Caco-2 (cell line): ENCODE results near the gene FRMD8. TPM values are rescaled to one million over a fixed set of nuclear protein-coding genes. Genes with fewer than 3 reads are reported as not detected.
A peak's percentile ranks its signal among the peaks of the same experiment; 100 is the strongest.

Source experiments
- BruUV-seq: library from RNA; stranded (reverse); fragments of 400-500 nt; replicated peaks from 2 replicates; lab custom pipeline; 2021; lab: Mats Ljungman, UMichigan
- CTCF ChIA-PET: fragments of 300-600 bp; sonication (Branson Sonifier 250); formaldehyde crosslinking; loops from one replicate; lab custom pipeline; 2022; ENCODE audit warnings: antibody characterized with exemption; lab: Charles Lee
- POLR2A ChIA-PET: fragments of 300-600 bp; sonication (Branson Sonifier 250); formaldehyde crosslinking; loops from one replicate; lab custom pipeline; 2022; ENCODE audit warnings: antibody characterized with exemption; lab: Charles Lee
- DNase-seq, 2 experiments: peaks; one replicate each; pipeline versions ENCODE4 v3.0.0 to v3.0.0-alpha.2; 2020 to 2022
- H3K27me3 ChIP-seq: replicated peaks from 2 replicates; pipeline ENCODE4 v1.6.0; 2011; ENCODE audit warnings: low read length; ENCODE audit not compliant: control insufficient read depth, insufficient read depth
- H3K36me3 ChIP-seq: 2 replicates; pipeline ENCODE4 v1.5.1; 2011; ENCODE audit warnings: low read length; ENCODE audit not compliant: control insufficient read depth, insufficient read depth
- H3K4me1 ChIP-seq: fragments of 250-450 bp; sonication (Bioruptor Pico); 2 replicates; pipeline ENCODE4 v1.5.1; 2020; ENCODE audit warnings: mild to moderate bottlenecking
- H3K4me3 ChIP-seq: 2 replicates; pipeline ENCODE4 v1.5.1; 2011; ENCODE audit warnings: low read depth, mild to moderate bottlenecking, control low read depth, low read length
- H3K9me3 ChIP-seq: fragments of 250-450 bp; sonication (Bioruptor Pico); 2 replicates; pipeline ENCODE4 v1.5.1; 2020; ENCODE audit warnings: mild to moderate bottlenecking, moderate library complexity
- H3K27ac Mint-ChIP-seq: one replicate; pipeline ENCODE4 v1.8.0; 2022; ENCODE audit warnings: mixed read lengths; ENCODE audit not compliant: unreplicated experiment
- H3K27me3 Mint-ChIP-seq: one replicate; pipeline ENCODE4 v1.8.0; 2022; ENCODE audit warnings: mixed read lengths; ENCODE audit not compliant: insufficient read depth, unreplicated experiment
- H3K36me3 Mint-ChIP-seq: one replicate; pipeline ENCODE4 v1.8.0; 2022; ENCODE audit warnings: mild to moderate bottlenecking, mixed read lengths; ENCODE audit not compliant: insufficient read depth, unreplicated experiment
- H3K4me1 Mint-ChIP-seq: one replicate; pipeline ENCODE4 v1.8.0; 2022; ENCODE audit warnings: low read depth, mixed read lengths; ENCODE audit not compliant: unreplicated experiment
- H3K4me3 Mint-ChIP-seq: one replicate; pipeline ENCODE4 v1.8.0; 2022; ENCODE audit warnings: mild to moderate bottlenecking, moderate library complexity, mixed read lengths; ENCODE audit not compliant: unreplicated experiment
- H3K9me3 Mint-ChIP-seq: one replicate; pipeline ENCODE4 v1.8.0; 2022; ENCODE audit warnings: mixed read lengths; ENCODE audit not compliant: unreplicated experiment
- intact Hi-C: fragments of 100-400 bp; cut with micrococcal nuclease; formaldehyde crosslinking; loops from one replicate; pipeline ENCODE4 v1.10.0; 2022; ENCODE audit not compliant: unreplicated experiment
- total RNA-seq: library from RNA; stranded (reverse); gene quantifications from 2 replicates; pipeline ENCODE4 v1.2.3, GENCODE V29; 2022
- TF ChIP-seq, protein P1 (sequence below), 2 experiments: fragments of 200-600 bp in 1 of 2; IDR thresholded peaks; 1 replicate in 1 of 2; 2 replicates in 1 of 2; pipeline versions ENCODE4 v1.5.1 to v1.8.0; 2011 to 2022; ENCODE audit warnings: antibody characterized with exemption in 1 of 2, control low read depth in 1 of 2, inconsistent platforms in 1 of 2, low read depth in 1 of 2, low read length in 1 of 2, mild to moderate bottlenecking in 1 of 2, moderate library complexity in 1 of 2; ENCODE audit not compliant: insufficient read depth in 1 of 2, severe bottlenecking in 1 of 2, unreplicated experiment in 1 of 2

Gene FRMD8
- total RNA-seq, 1 experiment from 2014 or later, result 38.2 TPM

DNA sequence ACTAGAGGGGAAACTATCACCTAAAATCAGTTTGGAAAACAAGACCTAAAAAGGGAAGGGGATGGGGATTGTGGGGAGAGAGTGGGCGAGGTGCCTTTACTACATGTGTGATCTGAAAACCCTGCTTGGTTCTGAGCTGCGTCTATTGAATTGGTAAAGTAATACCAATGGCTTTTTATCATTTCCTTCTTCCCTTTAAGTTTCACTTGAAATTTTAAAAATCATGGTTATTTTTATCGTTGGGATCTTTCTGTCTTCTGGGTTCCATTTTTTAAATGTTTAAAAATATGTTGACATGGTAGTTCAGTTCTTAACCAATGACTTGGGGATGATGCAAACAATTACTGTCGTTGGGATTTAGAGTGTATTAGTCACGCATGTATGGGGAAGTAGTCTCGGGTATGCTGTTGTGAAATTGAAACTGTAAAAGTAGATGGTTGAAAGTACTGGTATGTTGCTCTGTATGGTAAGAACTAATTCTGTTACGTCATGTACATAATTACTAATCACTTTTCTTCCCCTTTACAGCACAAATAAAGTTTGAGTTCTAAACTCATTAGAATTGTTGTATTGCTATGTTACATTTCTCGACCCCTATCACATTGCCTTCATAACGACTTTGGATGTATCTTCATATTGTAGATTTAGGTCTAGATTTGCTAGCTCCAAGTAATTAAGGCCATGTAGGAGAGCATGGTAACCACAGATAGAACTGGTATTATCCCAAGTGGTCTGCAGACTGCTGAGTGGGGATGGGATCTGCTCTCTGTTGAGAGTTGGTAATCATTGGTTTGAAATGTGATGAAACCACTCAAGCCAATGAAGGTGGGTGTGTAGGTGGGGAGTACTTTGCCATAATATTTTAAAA is 39.8 kb downstream of the FRMD8 start:
- ChIA-PET POLR2A (interaction anchor here (1.1 to 5.7 kb wide), 2 partner anchors 63 to 72 kb away, joined by 3 to 113 read pairs; partner anchors contain the start of gene MALAT1), CTCF (no interaction called here)
- no peak for DNase-seq
- H3K4me1 Mint-ChIP-seq, result peaks cover 65% of the 10 kb centered on the region
- Histone ChIP-seq H3K4me1 (peaks cover 24% of the 10 kb centered on the region), H3K27me3 (no peaks in the 10 kb centered on the region), H3K9me3 (no peaks in the 10 kb centered on the region), H3K4me3 (peak overlapping the region; percentile 73), H3K36me3 (peaks cover 9% of the 10 kb centered on the region)
- H3K9me3 Mint-ChIP-seq, result no peaks in the 10 kb centered on the region
- intact Hi-C loops, result no loop called here
- H3K27ac Mint-ChIP-seq, result peak overlapping the region; percentile 95
- BruUV-seq, result no TSS peak
- H3K27me3 Mint-ChIP-seq, result peaks cover 5% of the 10 kb centered on the region
- peaks cover 95% of the 10 kb centered on the region for H3K36me3 Mint-ChIP-seq
- TF ChIP-seq, protein P1, sequence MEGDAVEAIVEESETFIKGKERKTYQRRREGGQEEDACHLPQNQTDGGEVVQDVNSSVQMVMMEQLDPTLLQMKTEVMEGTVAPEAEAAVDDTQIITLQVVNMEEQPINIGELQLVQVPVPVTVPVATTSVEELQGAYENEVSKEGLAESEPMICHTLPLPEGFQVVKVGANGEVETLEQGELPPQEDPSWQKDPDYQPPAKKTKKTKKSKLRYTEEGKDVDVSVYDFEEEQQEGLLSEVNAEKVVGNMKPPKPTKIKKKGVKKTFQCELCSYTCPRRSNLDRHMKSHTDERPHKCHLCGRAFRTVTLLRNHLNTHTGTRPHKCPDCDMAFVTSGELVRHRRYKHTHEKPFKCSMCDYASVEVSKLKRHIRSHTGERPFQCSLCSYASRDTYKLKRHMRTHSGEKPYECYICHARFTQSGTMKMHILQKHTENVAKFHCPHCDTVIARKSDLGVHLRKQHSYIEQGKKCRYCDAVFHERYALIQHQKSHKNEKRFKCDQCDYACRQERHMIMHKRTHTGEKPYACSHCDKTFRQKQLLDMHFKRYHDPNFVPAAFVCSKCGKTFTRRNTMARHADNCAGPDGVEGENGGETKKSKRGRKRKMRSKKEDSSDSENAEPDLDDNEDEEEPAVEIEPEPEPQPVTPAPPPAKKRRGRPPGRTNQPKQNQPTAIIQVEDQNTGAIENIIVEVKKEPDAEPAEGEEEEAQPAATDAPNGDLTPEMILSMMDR (IDR thresholded peaks at IDR 0.05; ENCODE audit: insufficient read depth in 1 of 2, low read depth in 1 of 2, low read length in 1 of 2, severe bottlenecking in 1 of 2, unreplicated experiment in 1 of 2), result no peak
- H3K4me3 Mint-ChIP-seq, result peak overlapping the region; percentile 92

- Histone ChIP-seq H3K9me3 (no peaks in the 10 kb centered on the region), H3K4me1 (peaks cover 20% of the 10 kb centered on the region), H3K4me3 (no peak overlapping the region; the same call in 1 of the 2 replicates), H3K27me3 (no peaks in the 10 kb centered on the region), H3K36me3 (peaks cover 9% of the 10 kb centered on the region)
- H3K27ac Mint-ChIP-seq, result peak overlapping the region; percentile 95
- CTCF ChIA-PET, result no interaction called here
- no peaks in the 10 kb centered on the region for H3K9me3 Mint-ChIP-seq
- no peak for DNase-seq
- no TSS peak for BruUV-seq
- TF ChIP-seq, protein P1 (IDR thresholded peaks at IDR 0.05; ENCODE audit: insufficient read depth in 1 of 2, low read depth in 1 of 2, low read length in 1 of 2, severe bottlenecking in 1 of 2, unreplicated experiment in 1 of 2), result no peak
- peaks cover 69% of the 10 kb centered on the region for H3K4me1 Mint-ChIP-seq
- POLR2A ChIA-PET, result interaction anchor here (0.5 to 5.7 kb wide), 4 partner anchors 62 to 143 kb away, joined by 3 to 113 read pairs (median 3); partner anchors contain the start of genes MALAT1 and ZNRD2
- intact Hi-C loops, result no loop called here
- H3K27me3 Mint-ChIP-seq, result peaks cover 5% of the 10 kb centered on the region
- H3K36me3 Mint-ChIP-seq, result peaks cover 97% of the 10 kb centered on the region
- peak overlapping the region; percentile 92 for H3K4me3 Mint-ChIP-seq
Observed at GRCh38 chr11:65426839-65427690, 40.6 kb downstream of the FRMD8 start.
